ENCODE measurements around the gene EEA1. TPM values are rescaled to one million over a fixed set of nuclear protein-coding genes. Genes with fewer than 3 reads are reported as not detected.

The EEA1 gene
- total RNA-seq, 1 experiment from 2014 or later = 17.2 TPM

- no peak for DNase-seq (ENCODE audit: low spot score)
Measured at GRCh38 chr12:92890601-92891106, 38.4 kb downstream of the EEA1 start.

DNA sequence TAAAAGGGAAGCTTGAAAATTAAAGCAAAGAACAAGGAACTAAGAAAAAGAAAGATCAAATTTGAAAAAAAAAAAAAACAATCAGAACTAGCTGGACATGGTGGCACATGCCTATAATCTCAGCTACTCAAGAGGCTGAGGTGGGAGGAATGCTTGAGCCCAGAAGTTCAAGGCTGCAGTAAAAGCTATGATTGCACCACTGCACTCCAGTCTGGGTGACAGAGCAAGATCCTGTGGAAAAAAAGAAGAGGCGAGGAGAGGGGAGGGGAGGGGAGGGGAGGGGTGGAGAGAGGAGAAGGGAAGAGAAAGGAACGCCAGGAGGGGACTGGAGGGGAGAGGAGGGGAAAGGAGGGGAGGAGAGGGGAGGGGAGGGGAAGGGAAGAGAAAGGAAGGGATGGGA, 43.0 kb downstream of the EEA1 start:
- DNase-seq (ENCODE audit: low spot score) = no peak

DNA sequence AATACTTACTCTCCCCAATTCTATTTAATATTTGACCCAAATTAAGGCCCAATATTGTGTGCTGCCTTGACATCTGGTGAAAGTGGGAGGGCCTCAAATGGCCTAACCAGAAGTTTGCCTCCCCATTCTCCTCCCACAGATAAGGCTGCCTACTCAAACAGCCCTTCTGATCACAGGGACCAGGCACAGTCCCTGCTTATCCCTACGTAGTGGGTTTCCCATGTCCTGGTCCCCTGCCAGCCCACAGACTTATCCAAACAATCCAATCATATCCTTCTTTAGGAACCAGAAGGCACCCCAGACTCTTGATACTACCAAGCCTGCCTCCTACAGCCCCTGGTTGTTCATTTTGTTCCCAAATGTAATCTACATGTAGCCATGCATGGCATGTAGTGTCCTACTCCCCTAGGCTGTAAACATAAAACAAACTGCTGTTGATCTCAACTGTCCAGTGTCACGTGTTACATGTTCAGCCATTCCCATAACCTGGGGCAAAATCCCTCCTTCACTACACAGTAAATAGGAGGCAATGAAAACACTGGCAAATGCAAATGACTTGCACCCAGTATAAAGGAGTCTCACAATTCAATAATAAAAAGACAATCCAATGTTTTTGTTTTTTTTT, 49.3 kb downstream of the EEA1 start:
- DNase-seq (ENCODE audit: low spot score) = no peak

- no peak for DNase-seq (ENCODE audit: low spot score)
Measured at GRCh38 chr12:92877904-92878303, 51.2 kb downstream of the EEA1 start.

- DNase-seq (ENCODE audit: low spot score) = no peak
Measured at GRCh38 chr12:92876496-92876895, 52.6 kb downstream of the EEA1 start.

- no peak for DNase-seq (ENCODE audit: low spot score)
Measured at GRCh38 chr12:92871116-92871515, 58.0 kb downstream of the EEA1 start.

- no peak for DNase-seq (ENCODE audit: low spot score)
Measured at GRCh38 chr12:92866418-92866817, 62.7 kb downstream of the EEA1 start.

- no peak for DNase-seq (ENCODE audit: low spot score)
Measured at GRCh38 chr12:92863251-92863650, 65.8 kb downstream of the EEA1 start.

DNA sequence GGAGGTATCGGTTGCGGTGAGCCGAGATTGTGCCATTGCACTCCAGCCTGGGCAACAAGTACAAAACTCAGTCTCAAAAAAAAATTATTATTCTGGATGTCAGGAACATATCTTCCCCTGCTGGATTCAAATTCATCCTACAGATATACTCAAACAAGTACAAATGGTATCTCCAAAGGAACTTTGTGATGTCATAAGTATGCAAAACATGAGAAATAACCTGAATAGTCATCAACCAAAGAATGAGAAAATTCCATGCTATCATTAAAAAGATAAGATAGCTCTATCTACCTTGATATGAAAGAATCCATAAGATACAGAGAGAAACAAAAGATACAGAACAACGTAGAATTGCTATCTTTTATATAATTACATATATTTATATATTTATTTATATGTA, 67.7 kb downstream of the EEA1 start:
- DNase-seq (ENCODE audit: low spot score) = no peak

DNA sequence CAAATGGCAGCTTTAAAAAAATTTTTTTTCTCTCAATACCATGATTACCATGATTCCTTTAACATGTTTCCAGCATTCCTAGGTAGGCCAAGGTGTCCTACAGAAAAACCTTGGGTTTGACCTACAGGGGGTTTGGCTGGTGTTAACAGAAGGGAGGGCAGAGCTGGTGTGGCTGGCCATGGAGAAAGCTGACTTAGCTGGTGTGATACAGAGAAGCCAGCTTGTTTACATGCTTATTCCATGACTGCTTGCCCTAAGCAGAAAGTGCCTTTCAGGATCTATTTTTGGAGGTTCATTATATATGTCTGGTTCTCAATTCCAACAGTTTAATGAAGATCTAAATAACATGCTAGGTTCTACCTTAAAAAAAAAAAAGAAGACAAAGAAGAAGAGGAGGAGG, 68.6 kb downstream of the EEA1 start:
- no peak for DNase-seq (ENCODE audit: low spot score)

DNA sequence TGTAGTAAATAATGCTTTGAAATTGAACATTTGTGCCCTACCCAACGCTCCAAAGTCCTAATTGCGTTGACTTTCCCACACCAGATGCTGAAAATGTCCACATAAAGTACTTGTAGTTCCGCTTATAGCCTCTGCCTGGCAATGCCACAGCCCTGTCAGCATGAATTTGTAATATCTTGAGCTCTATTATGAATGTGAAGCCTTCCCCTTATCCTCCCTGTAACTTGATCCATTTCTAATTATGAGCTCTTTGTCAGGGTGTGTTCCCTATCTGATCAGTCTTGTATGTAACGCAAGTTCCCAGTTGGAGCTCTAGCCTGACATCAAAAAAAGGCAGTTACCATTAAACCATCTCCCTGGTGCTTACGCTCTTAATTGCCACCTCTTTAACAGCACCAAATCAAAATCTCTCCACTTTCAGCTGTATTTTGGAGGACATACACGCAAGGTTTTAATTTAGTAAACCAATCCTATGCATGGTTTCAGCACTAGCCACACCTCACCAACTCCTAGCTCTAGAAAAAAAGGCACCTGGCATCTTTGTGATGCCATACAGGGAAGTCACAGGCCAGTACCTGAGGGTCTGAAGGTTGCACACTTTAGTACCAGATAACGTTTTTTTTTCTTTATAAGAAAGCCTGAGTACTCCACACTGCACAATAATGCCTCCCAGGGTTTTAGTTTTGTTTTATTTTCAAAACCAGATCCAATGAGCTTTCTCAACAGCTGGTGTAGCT, 69.3 kb downstream of the EEA1 start:
- DNase-seq (ENCODE audit: low spot score) = no peak

- no peak for DNase-seq (ENCODE audit: low spot score)
Measured at GRCh38 chr12:92857818-92858217, 71.3 kb downstream of the EEA1 start.

DNA sequence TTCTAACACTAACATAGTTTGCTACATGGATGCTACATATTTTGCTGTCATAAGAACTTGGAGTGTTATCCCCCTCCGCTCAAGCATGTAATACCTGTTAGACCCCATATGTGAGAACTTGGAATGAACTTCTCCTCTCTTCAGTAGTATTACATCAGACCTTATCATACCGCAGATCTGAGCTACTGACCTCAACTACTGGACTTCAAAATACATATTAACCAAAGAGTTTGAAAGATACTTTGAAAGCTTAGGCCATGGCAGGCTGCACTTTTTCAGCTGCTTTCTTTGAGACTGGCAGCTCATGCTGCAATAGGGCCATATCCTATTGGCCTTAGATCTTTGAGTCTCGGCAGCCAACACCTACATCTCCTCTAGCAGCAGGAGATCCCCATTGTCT, 74.8 kb downstream of the EEA1 start:
- no peak for DNase-seq (ENCODE audit: low spot score)

- no peak for DNase-seq (ENCODE audit: low spot score)
Measured at GRCh38 chr12:92848740-92849139, 80.4 kb downstream of the EEA1 start.

GRCh38 chr12:92847368-92847767, 81.7 kb downstream of the EEA1 start:
- no peak for DNase-seq (ENCODE audit: low spot score)

DNA sequence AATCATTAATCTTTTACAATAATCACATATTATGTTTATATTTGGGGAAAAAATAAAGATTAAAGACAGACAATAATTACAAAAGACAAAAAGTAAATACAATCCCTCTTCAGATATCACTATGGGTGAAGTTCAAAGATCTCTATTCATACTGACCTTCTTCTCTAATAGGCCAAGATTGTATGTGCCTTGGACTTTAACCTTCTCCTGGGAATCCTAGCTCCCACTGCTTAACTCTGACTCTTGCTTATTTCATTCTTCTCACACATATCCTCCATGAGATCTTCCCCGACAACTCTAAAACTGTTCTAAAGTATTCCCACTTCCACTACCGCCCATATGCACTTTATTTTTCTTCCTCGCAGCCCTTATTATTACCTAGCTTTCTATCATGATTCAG, 83.8 kb downstream of the EEA1 start:
- DNase-seq (ENCODE audit: low spot score) = no peak

GRCh38 chr12:92844151-92844763, 84.8 kb downstream of the EEA1 start:
- no peak for DNase-seq (ENCODE audit: low spot score)

- no peak for DNase-seq (ENCODE audit: low spot score)
Measured at GRCh38 chr12:92829686-92830282, 99.3 kb downstream of the EEA1 start.

DNA sequence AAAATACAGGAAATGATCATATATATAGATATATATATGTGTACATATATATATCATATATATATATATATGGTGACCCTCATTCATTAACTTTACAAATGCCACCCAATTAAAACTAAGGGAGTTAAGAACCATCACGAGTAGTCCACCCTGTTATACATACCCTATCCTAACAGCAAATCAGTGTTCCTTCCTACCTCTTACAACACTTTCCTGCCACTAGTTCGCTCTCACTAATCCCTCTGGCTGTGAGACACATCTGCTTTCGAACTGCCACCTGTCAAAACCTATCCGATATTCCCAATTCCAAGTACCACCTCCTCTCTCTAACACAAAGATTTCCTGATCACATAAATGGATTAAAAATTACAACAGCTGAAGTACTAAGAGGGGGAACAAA, 100.5 kb downstream of the EEA1 start:
- DNase-seq (ENCODE audit: low spot score) = no peak

DNA sequence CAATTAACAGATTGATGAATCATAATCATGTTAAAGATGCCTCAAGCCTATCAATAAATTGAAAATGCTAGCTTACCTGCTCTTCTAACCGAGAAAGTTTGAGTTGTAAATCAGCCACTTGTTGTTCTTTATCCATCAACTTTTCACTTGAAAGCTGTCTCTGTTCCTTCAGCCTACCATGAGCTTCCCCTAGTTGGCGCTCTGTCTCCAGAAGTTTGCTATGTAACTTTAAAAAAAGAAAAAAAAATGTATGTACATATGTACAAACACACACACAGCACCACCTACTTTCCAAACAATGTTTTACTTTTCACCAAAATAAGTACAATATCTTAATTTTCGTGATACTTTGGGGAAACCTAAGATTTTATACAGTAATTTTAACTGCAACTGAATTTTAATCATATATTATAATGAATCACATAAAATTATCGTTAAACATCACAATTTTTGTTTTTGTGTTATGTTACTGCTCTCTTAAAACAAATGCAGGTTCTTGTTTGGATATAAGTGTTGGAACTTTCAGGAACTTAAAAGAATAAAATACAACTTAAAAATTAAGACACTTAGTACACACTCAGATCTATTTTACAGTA, 101.2 kb downstream of the EEA1 start:
- peak; percentile 25 for DNase-seq (ENCODE audit: low spot score)

GRCh38 chr12:92821142-92821541, 108.0 kb downstream of the EEA1 start:
- no peak for DNase-seq (ENCODE audit: low spot score)

GRCh38 chr12:92814584-92814983, 114.5 kb downstream of the EEA1 start:
- no peak for DNase-seq (ENCODE audit: low spot score)

All from A172 (cell line).